HG03064 (cell line): ENCODE results near the gene RBBP5.

Experiments used
- ATAC-seq: cut with Tn5 transposase; IDR thresholded peaks from one replicate; pipeline ENCODE4 v1.9.1; 2021; ENCODE audit warnings: low read depth; ENCODE audit not compliant: unreplicated experiment

RBBP5 gene

GRCh38 chr1:205137901-205138300 is 16.1 kb upstream of the RBBP5 start:
- ATAC-seq = no peak

GRCh38 chr1:205133287-205133686 is 11.5 kb upstream of the RBBP5 start:
- ATAC-seq = no peak

GRCh38 chr1:205129447-205130029 is 7.8 kb upstream of the RBBP5 start:
- ATAC-seq = no peak

GRCh38 chr1:205128050-205128449 is 6.3 kb upstream of the RBBP5 start:
- no peak for ATAC-seq

GRCh38 chr1:205127646-205128045 is 5.9 kb upstream of the RBBP5 start:
- no peak for ATAC-seq

GRCh38 chr1:205124726-205125125 is 2.9 kb upstream of the RBBP5 start:
- no peak for ATAC-seq

- ATAC-seq = peak; percentile 6
Observed at GRCh38 chr1:205122489-205122882, 708 bp upstream of the RBBP5 start.

- no peak for ATAC-seq
Observed at GRCh38 chr1:205118752-205119151, 3.0 kb downstream of the RBBP5 start.

GRCh38 chr1:205111354-205111753 is 10.4 kb downstream of the RBBP5 start:
- no peak for ATAC-seq

- no peak for ATAC-seq
Observed at GRCh38 chr1:205109711-205110110, 12.1 kb downstream of the RBBP5 start.

- no peak for ATAC-seq
Observed at GRCh38 chr1:205109269-205109668, 12.5 kb downstream of the RBBP5 start.

GRCh38 chr1:205108464-205108863 is 13.3 kb downstream of the RBBP5 start:
- ATAC-seq = no peak

GRCh38 chr1:205107327-205107726 is 14.5 kb downstream of the RBBP5 start:
- ATAC-seq = no peak

GRCh38 chr1:205102404-205102803 is 19.4 kb downstream of the RBBP5 start:
- no peak for ATAC-seq

GRCh38 chr1:205098242-205098641 is 23.5 kb downstream of the RBBP5 start:
- ATAC-seq = no peak

- ATAC-seq = no peak
Observed at GRCh38 chr1:205095422-205095821, 26.4 kb downstream of the RBBP5 start.

GRCh38 chr1:205091043-205091740 is 30.6 kb downstream of the RBBP5 start:
- ATAC-seq = no peak

GRCh38 chr1:205088341-205088740 is 33.4 kb downstream of the RBBP5 start:
- no peak for ATAC-seq

GRCh38 chr1:205084360-205084759 is 37.4 kb downstream of the RBBP5 start, which contains the start of gene TMEM81:
Gene TMEM81, minus strand, starts transcription at chr1:205084460. Its CDS starts 140 bp downstream, at chr1:205084320.
- no peak for ATAC-seq

- no peak for ATAC-seq
Observed at GRCh38 chr1:205082431-205082830, 39.3 kb downstream of the RBBP5 start.

- no peak for ATAC-seq
Observed at GRCh38 chr1:205077934-205078311, 43.9 kb downstream of the RBBP5 start.

GRCh38 chr1:205077158-205077933 is 44.4 kb downstream of the RBBP5 start:
- no peak for ATAC-seq
